ENCODE results near the gene TEX55.

DNA sequence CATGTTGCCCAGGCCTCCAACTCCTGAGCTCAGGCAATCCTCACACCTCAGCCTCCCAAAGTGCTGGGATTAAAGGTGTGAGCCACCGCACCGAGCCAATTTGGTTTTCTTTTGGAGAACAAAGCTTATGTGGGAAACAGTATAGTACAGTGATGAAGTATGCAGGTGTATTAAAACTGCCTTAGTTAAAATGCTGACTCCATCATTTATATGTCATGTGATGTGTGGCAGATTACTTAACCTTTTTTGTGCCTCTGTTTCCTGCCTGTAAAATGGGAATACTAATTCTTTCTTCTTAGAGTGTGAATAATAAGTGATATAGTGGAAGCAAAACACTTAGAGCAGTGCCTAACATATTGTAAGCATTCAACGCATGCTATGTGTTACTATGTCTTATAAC is 48.0 kb upstream of the TEX55 start:
- TF ChIP-seq POLR2A (IDR thresholded peaks at IDR 0.05; ENCODE audit: low read length) (no peak), GATA1 (IDR thresholded peaks at IDR 0.05; ENCODE audit: low read depth, low read length) (no peak)

Data from erythroblast (primary cell).